Measurements from ENCODE around the gene HTR3B.
"Not testable (repeated sequence)": the region's sequence is repeated elsewhere in the genome, so short reads cannot be mapped to it uniquely, and the experiment has no call there.

HTR3B gene

GRCh38 chr11:113875234-113876073 lies 29.1 kb upstream of the HTR3B start, which contains the start of gene USP28:
USP28 (minus strand) TSS chr11:113875572; CDS start chr11:113875501, 71 bp downstream.
- TF ChIP-seq, protein P1, sequence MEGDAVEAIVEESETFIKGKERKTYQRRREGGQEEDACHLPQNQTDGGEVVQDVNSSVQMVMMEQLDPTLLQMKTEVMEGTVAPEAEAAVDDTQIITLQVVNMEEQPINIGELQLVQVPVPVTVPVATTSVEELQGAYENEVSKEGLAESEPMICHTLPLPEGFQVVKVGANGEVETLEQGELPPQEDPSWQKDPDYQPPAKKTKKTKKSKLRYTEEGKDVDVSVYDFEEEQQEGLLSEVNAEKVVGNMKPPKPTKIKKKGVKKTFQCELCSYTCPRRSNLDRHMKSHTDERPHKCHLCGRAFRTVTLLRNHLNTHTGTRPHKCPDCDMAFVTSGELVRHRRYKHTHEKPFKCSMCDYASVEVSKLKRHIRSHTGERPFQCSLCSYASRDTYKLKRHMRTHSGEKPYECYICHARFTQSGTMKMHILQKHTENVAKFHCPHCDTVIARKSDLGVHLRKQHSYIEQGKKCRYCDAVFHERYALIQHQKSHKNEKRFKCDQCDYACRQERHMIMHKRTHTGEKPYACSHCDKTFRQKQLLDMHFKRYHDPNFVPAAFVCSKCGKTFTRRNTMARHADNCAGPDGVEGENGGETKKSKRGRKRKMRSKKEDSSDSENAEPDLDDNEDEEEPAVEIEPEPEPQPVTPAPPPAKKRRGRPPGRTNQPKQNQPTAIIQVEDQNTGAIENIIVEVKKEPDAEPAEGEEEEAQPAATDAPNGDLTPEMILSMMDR (IDR thresholded peaks at IDR 0.05; ENCODE audit: extremely low read depth, insufficient read depth, missing control alignments) = peak; percentile 25
- DNase-seq (ENCODE audit: low spot score) = peak; percentile 98
- in situ Hi-C loops (cut with MboI; ENCODE audit: low pct_unique_long_range_greater_than_20kb, low sequenced_read_pairs, unreplicated experiment) = loop anchor here (25.0 kb wide), 1 partner anchor 387 kb away; no protein-coding TSS in a partner anchor

- TF ChIP-seq, protein P1 (IDR thresholded peaks at IDR 0.05; ENCODE audit: extremely low read depth, insufficient read depth, missing control alignments) = no peak
- in situ Hi-C loops (cut with MboI; ENCODE audit: low pct_unique_long_range_greater_than_20kb, low sequenced_read_pairs, unreplicated experiment) = loop anchor here (25.0 kb wide), 1 partner anchor 386 kb away; no protein-coding TSS in a partner anchor
- no peak for DNase-seq (ENCODE audit: low spot score)
Measured at GRCh38 chr11:113876074-113876797, 28.4 kb upstream of the HTR3B start.

DNA sequence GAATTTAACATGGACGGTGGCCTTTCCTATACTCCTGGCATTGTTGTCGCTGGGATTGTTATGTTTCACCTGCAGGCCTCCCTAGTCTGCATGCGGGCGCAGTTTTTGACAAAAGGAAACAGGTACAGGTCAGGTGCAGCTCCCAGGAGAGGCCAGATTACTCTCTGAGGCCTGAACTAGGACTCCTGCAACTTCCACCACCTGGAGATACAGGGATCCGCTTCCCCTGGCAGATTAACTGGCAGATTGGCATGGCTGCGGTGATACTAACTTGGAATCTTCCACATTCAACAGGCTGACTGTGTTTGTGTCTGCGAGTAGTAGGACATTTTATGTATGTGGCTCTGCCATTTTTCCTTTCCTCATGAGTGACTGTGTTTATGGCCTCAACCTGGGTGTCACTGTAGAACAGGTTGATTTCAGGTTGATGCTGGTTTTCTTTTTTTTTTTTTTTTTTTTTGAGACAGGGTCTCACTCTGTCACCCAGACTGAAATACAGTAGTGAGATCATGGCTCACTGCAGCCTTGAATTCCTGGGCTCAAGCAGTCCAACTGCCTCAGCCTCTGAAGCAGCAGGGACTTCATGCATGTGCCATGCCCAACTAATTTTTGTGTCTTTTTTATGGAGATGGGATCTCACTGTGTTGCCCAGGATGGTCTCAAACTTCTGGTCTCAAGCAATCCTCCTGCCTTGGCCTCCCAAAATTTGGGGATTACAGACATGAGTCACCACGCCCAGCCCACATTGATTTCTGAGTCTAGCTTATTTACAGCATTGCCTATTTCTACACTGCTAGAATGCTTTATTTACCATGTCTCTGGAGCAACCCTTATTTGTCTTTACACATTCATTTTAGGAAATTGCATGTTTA lies 27.6 kb upstream of the HTR3B start:
- TF ChIP-seq, protein P1 (IDR thresholded peaks at IDR 0.05; ENCODE audit: extremely low read depth, insufficient read depth, missing control alignments) = no peak
- in situ Hi-C loops (cut with MboI; ENCODE audit: low pct_unique_long_range_greater_than_20kb, low sequenced_read_pairs, unreplicated experiment) = loop anchor here (25.0 kb wide), 1 partner anchor 385 kb away; no protein-coding TSS in a partner anchor
- DNase-seq (ENCODE audit: low spot score) = no peak

DNA sequence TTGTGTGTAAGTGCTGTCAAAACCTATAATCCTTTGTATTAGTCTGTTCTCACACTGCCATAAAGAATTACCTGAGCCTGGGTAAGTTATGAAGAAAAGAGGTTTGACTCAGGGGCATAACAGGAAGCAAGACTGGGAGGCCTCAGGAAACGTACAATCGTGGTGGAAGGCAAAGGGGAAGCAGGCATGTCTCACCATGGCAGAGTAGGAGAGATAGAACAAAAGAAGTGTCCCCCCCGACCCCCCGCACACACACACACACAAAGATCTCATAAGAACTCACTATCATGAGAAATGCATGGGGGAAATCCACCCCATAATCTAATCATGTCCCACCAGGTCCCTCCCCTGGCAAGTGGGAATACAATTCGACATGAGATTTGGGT lies 26.9 kb upstream of the HTR3B start:
- in situ Hi-C loops (cut with MboI; ENCODE audit: low pct_unique_long_range_greater_than_20kb, low sequenced_read_pairs, unreplicated experiment) = loop anchor here (25.0 kb wide), 1 partner anchor 385 kb away; no protein-coding TSS in a partner anchor
- DNase-seq (ENCODE audit: low spot score) = no peak
- TF ChIP-seq, protein P1 (IDR thresholded peaks at IDR 0.05; ENCODE audit: extremely low read depth, insufficient read depth, missing control alignments) = no peak

- DNase-seq (ENCODE audit: low spot score) = not testable (repeated sequence)
- in situ Hi-C loops (cut with MboI; ENCODE audit: low pct_unique_long_range_greater_than_20kb, low sequenced_read_pairs, unreplicated experiment) = loop anchor here (25.0 kb wide), 1 partner anchor 383 kb away; no protein-coding TSS in a partner anchor
Measured at GRCh38 chr11:113879446-113879845, 25.1 kb upstream of the HTR3B start.

- TF ChIP-seq, protein P1 (IDR thresholded peaks at IDR 0.05; ENCODE audit: extremely low read depth, insufficient read depth, missing control alignments) = no peak
- DNase-seq (ENCODE audit: low spot score) = no peak
- in situ Hi-C loops (cut with MboI; ENCODE audit: low pct_unique_long_range_greater_than_20kb, low sequenced_read_pairs, unreplicated experiment) = loop anchor here (25.0 kb wide), 1 partner anchor 381 kb away; no protein-coding TSS in a partner anchor
Measured at GRCh38 chr11:113880971-113881370, 23.6 kb upstream of the HTR3B start.

All from GM13977 (cell line).